A673 (cell line): Measurements from ENCODE around the gene RUNX2. TPM values are rescaled to one million over a fixed set of nuclear protein-coding genes. Genes with fewer than 3 reads are reported as not detected.

ENCODE experiments used
- BruUV-seq: library from RNA; stranded (reverse); fragments of 400-500 nt; replicated peaks from 2 replicates; lab custom pipeline; 2021; lab: Mats Ljungman, UMichigan
- CTCF ChIA-PET: fragments of 300-600 bp; sonication (Branson Sonifier 250); formaldehyde crosslinking; loops from one replicate; lab custom pipeline; 2022; ENCODE audit warnings: antibody characterized with exemption; lab: Charles Lee
- POLR2A ChIA-PET: fragments of 300-600 bp; sonication (Branson Sonifier 250); formaldehyde crosslinking; loops from one replicate; lab custom pipeline; 2022; ENCODE audit warnings: antibody characterized with exemption; ENCODE audit not compliant: low non-redundant PET; lab: Charles Lee
- DNase-seq: peaks from one replicate; pipeline ENCODE4 v3.0.0-alpha.2; 2015; ENCODE audit warnings: low spot score
- H3K27ac ChIP-seq: fragments of 200-600 bp; sonication (generic); 2 replicates; pipeline ENCODE4 v1.5.1; 2016; ENCODE audit warnings: mixed run types, low read depth, mild to moderate bottlenecking, mixed read lengths, antibody characterized with exemption, low read length; ENCODE audit not compliant: poor library complexity, severe bottlenecking
- H3K27me3 ChIP-seq: fragments of 200-600 bp; sonication (generic); replicated peaks from 2 replicates; pipeline ENCODE4 v1.6.1; 2017; ENCODE audit warnings: mixed run types, low read depth, mild to moderate bottlenecking, mixed read lengths, antibody characterized with exemption, low read length; ENCODE audit not compliant: insufficient read depth, poor library complexity
- H3K36me3 ChIP-seq: fragments of 200-600 bp; sonication (generic); 2 replicates; pipeline ENCODE4 v1.6.1; 2016; ENCODE audit warnings: mixed run types, mild to moderate bottlenecking, mixed read lengths, antibody characterized with exemption, low read length; ENCODE audit not compliant: insufficient read depth, poor library complexity, severe bottlenecking
- H3K4me1 ChIP-seq: fragments of 200-600 bp; sonication (generic); 2 replicates; pipeline ENCODE4 v1.6.1; 2017; ENCODE audit warnings: mixed run types, mild to moderate bottlenecking, mixed read lengths, antibody characterized with exemption, low read length; ENCODE audit not compliant: insufficient read depth, poor library complexity, severe bottlenecking
- H3K4me3 ChIP-seq: fragments of 200-600 bp; sonication (generic); 2 replicates; pipeline ENCODE4 v1.5.1; 2016; ENCODE audit warnings: low read depth, mixed run types, mild to moderate bottlenecking, mixed read lengths, low read length; ENCODE audit not compliant: poor library complexity, severe bottlenecking
- H3K9me3 ChIP-seq: fragments of 200-600 bp; sonication (generic); 2 replicates; pipeline ENCODE4 v1.6.1; 2016; ENCODE audit warnings: mixed run types, low read depth, mild to moderate bottlenecking, mixed read lengths, antibody characterized with exemption, low read length; ENCODE audit not compliant: poor library complexity, severe bottlenecking
- EZH2 ChIP-seq: fragments of 200-600 bp; sonication (generic); IDR thresholded peaks from 2 replicates; pipeline ENCODE4 v1.6.1; 2017; ENCODE audit warnings: borderline replicate concordance, low read depth, mild to moderate bottlenecking, mixed read lengths, antibody characterized with exemption, low read length; ENCODE audit not compliant: poor library complexity, severe bottlenecking
- intact Hi-C: fragments of 100-400 bp; cut with micrococcal nuclease; formaldehyde crosslinking; loops from one replicate; pipeline ENCODE4 v1.10.0; 2022; ENCODE audit not compliant: unreplicated experiment
- total RNA-seq: library from RNA; stranded (reverse); gene quantifications from 2 replicates; pipeline ENCODE4 v1.2.3, GENCODE V29; 2021
- TF ChIP-seq, protein P1 (sequence below): fragments of 300-800, 200-600 bp; sonication (generic); conservative IDR thresholded peaks from 2 replicates; pipeline ENCODE4 v1.5.1; 2017; ENCODE audit warnings: low read depth, mild to moderate bottlenecking, antibody characterized with exemption, low read length, moderate library complexity, mixed read lengths

RUNX2 gene
- total RNA-seq, 1 experiment from 2014 or later, result 4.9 TPM

GRCh38 chr6:45387236-45387635, 59.1 kb downstream of the RUNX2 start:
- BruUV-seq, result no TSS peak
- CTCF ChIA-PET, result interaction anchor here (0.7 kb wide), 1 partner anchor 10 kb away, joined by 3 read pairs; the partner anchor contains the start of gene SUPT3H
- no peaks in the 10 kb centered on the region for H3K4me1 ChIP-seq
- no peak overlapping the region for H3K4me3 ChIP-seq
- DNase-seq, result no peak
- no peaks in the 10 kb centered on the region for H3K9me3 ChIP-seq
- no peak overlapping the region for H3K27ac ChIP-seq
- H3K27me3 ChIP-seq, result no peaks in the 10 kb centered on the region
- TF ChIP-seq EZH2, result no peak
- TF ChIP-seq, protein P1, sequence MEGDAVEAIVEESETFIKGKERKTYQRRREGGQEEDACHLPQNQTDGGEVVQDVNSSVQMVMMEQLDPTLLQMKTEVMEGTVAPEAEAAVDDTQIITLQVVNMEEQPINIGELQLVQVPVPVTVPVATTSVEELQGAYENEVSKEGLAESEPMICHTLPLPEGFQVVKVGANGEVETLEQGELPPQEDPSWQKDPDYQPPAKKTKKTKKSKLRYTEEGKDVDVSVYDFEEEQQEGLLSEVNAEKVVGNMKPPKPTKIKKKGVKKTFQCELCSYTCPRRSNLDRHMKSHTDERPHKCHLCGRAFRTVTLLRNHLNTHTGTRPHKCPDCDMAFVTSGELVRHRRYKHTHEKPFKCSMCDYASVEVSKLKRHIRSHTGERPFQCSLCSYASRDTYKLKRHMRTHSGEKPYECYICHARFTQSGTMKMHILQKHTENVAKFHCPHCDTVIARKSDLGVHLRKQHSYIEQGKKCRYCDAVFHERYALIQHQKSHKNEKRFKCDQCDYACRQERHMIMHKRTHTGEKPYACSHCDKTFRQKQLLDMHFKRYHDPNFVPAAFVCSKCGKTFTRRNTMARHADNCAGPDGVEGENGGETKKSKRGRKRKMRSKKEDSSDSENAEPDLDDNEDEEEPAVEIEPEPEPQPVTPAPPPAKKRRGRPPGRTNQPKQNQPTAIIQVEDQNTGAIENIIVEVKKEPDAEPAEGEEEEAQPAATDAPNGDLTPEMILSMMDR, result no peak
- no peaks in the 10 kb centered on the region for H3K36me3 ChIP-seq
- POLR2A ChIA-PET, result interaction anchor here (0.9 kb wide), 1 partner anchor 10 kb away, joined by 4 read pairs; the partner anchor contains the start of gene SUPT3H
- intact Hi-C loops, result no loop called here

- no TSS peak for BruUV-seq
- Histone ChIP-seq H3K4me1 (no peaks in the 10 kb centered on the region), H3K4me3 (no peak overlapping the region), H3K27ac (no peak overlapping the region), H3K9me3 (no peaks in the 10 kb centered on the region), H3K27me3 (no peaks in the 10 kb centered on the region), H3K36me3 (no peaks in the 10 kb centered on the region)
- POLR2A ChIA-PET, result no interaction called here
- TF ChIP-seq, protein P1, result no peak
- no peak for TF ChIP-seq EZH2
- no peak for DNase-seq
- intact Hi-C loops, result no loop called here
- CTCF ChIA-PET, result no interaction called here
Observed at GRCh38 chr6:45388328-45388727, 60.2 kb downstream of the RUNX2 start.

GRCh38 chr6:45394586-45395095, 66.5 kb downstream of the RUNX2 start:
- Histone ChIP-seq H3K9me3 (no peaks in the 10 kb centered on the region), H3K27me3 (no peaks in the 10 kb centered on the region), H3K36me3 (no peaks in the 10 kb centered on the region), H3K4me1 (no peaks in the 10 kb centered on the region), H3K27ac (no peak overlapping the region), H3K4me3 (no peak overlapping the region)
- no peak for DNase-seq
- TF ChIP-seq, protein P1, result no peak
- TF ChIP-seq EZH2, result no peak
- no TSS peak for BruUV-seq
- intact Hi-C loops, result no loop called here
- CTCF ChIA-PET, result interaction anchor here (1.1 kb wide), 1 partner anchor 320 kb away, joined by 3 read pairs; no protein-coding TSS in a partner anchor
- POLR2A ChIA-PET, result no interaction called here
